SU-DHL-6 (cell line): ENCODE measurements around the gene PARPBP.

Experiments used
- H2AFZ ChIP-seq: fragments of 200-600 bp; sonication (generic); 2 replicates; pipeline ENCODE4 v1.6.1; 2014; ENCODE audit warnings: low read depth, mild to moderate bottlenecking, moderate library complexity, mixed read lengths, antibody characterized with exemption, low read length; ENCODE audit not compliant: severe bottlenecking
- H3F3A ChIP-seq: fragments of 200-600 bp; shearing (Covaris generic); 2 replicates; pipeline ENCODE4 v1.6.0; 2016; ENCODE audit warnings: antibody characterized with exemption, mild to moderate bottlenecking; ENCODE audit not compliant: insufficient read depth
- H3K27ac ChIP-seq: fragments of 200-600 bp; sonication (generic); 2 replicates; pipeline ENCODE4 v1.5.1; 2016; ENCODE audit warnings: low read depth, mild to moderate bottlenecking, low read length, moderate library complexity, mixed read lengths
- H3K27me3 ChIP-seq: fragments of 200-600 bp; sonication (generic), shearing (Covaris generic); 2 replicates; pipeline ENCODE4 v1.6.0; 2014; ENCODE audit warnings: mild to moderate bottlenecking, low read length
- H3K36me3 ChIP-seq: fragments of 200-600 bp; sonication (generic); 2 replicates; pipeline ENCODE4 v1.6.1; 2014; ENCODE audit warnings: mild to moderate bottlenecking, low read length, mixed read lengths
- H3K4me2 ChIP-seq: fragments of 300-600, 200-600 bp; shearing (Covaris generic), sonication (generic); 2 replicates; pipeline ENCODE4 v1.6.0; 2014; ENCODE audit warnings: low read length, low read depth, mild to moderate bottlenecking; ENCODE audit not compliant: poor library complexity, severe bottlenecking
- H3K4me3 ChIP-seq: fragments of 200-600 bp; sonication (generic); 2 replicates; pipeline ENCODE4 v1.5.1; 2014; ENCODE audit warnings: antibody characterized with exemption, low read length, mild to moderate bottlenecking, mixed read lengths; ENCODE audit not compliant: insufficient read depth, poor library complexity, severe bottlenecking
- H3K79me2 ChIP-seq: fragments of 200-600 bp; sonication (generic); 2 replicates; pipeline ENCODE4 v1.6.1; 2014; ENCODE audit warnings: mild to moderate bottlenecking, low read length, moderate library complexity; ENCODE audit not compliant: insufficient read depth
- H3K9ac ChIP-seq: fragments of 200-600 bp; sonication (generic); 2 replicates; pipeline ENCODE4 v1.7.0; 2014; ENCODE audit warnings: mild to moderate bottlenecking, low read length
- H3K9me2 ChIP-seq: fragments of 200-600 bp; sonication (generic); replicated peaks from 2 replicates; pipeline ENCODE4 v1.6.1; 2014; ENCODE audit warnings: low read length; ENCODE audit not compliant: insufficient read depth
- H3K9me3 ChIP-seq: fragments of 200-600 bp; sonication (generic); 2 replicates; pipeline ENCODE4 v1.6.1; 2014; ENCODE audit warnings: low read length, mixed read lengths; ENCODE audit not compliant: insufficient read depth
- H4K20me1 ChIP-seq: fragments of 200-600 bp; sonication (generic); 2 replicates; pipeline ENCODE4 v1.6.1; 2014; ENCODE audit warnings: low read depth, mild to moderate bottlenecking, antibody characterized with exemption, low read length, moderate library complexity, mixed read lengths
- CTCF ChIP-seq: fragments of 200-600 bp; sonication (generic); IDR thresholded peaks from one replicate; pipeline ENCODE4 v1.5.1; 2017; ENCODE audit warnings: antibody characterized with exemption, mild to moderate bottlenecking, low read length, moderate library complexity; ENCODE audit not compliant: insufficient read depth, poor library complexity, severe bottlenecking
- EZH2phosphoT487 ChIP-seq: fragments of 200-600 bp; sonication (generic), shearing (Covaris generic); conservative IDR thresholded peaks from 2 replicates; pipeline ENCODE4 v1.6.1; 2018; ENCODE audit warnings: mild to moderate bottlenecking, antibody characterized with exemption, low read length, moderate library complexity, mixed read lengths

The PARPBP gene

GRCh38 chr12:102201436-102202061 is 81.6 kb downstream of the PARPBP start:
- H3K4me2 ChIP-seq: no peak overlapping the region
- H3K4me3 ChIP-seq: no peak overlapping the region
- H3K27ac ChIP-seq: no peak overlapping the region
- H4K20me1 ChIP-seq: no peaks in the 10 kb centered on the region
- H3K79me2 ChIP-seq: no peaks in the 10 kb centered on the region
- no peak overlapping the region for H3K9ac ChIP-seq
- H3K36me3 ChIP-seq: peaks cover 29% of the 10 kb centered on the region
- H3F3A ChIP-seq: peaks cover 5% of the 10 kb centered on the region; the same call in 1 of the 2 replicates
- no peak overlapping the region for H2AFZ ChIP-seq
- no peaks in the 10 kb centered on the region for H3K27me3 ChIP-seq
- H3K9me3 ChIP-seq: no peaks in the 10 kb centered on the region
- no peak for TF ChIP-seq EZH2phosphoT487
- no peak for TF ChIP-seq CTCF
- H3K9me2 ChIP-seq: no peaks in the 10 kb centered on the region

GRCh38 chr12:102202556-102202955 is 82.6 kb downstream of the PARPBP start:
- no peaks in the 10 kb centered on the region for H3K27me3 ChIP-seq
- H3K9ac ChIP-seq: no peak overlapping the region
- peaks cover 4% of the 10 kb centered on the region; the same call in 1 of the 2 replicates for H3F3A ChIP-seq
- TF ChIP-seq EZH2phosphoT487: no peak
- TF ChIP-seq CTCF: no peak
- no peaks in the 10 kb centered on the region for H3K79me2 ChIP-seq
- H3K27ac ChIP-seq: no peak overlapping the region
- H4K20me1 ChIP-seq: no peaks in the 10 kb centered on the region
- H3K4me3 ChIP-seq: no peak overlapping the region
- peaks cover 24% of the 10 kb centered on the region for H3K36me3 ChIP-seq
- no peak overlapping the region for H2AFZ ChIP-seq
- H3K4me2 ChIP-seq: no peak overlapping the region
- H3K9me3 ChIP-seq: no peaks in the 10 kb centered on the region
- H3K9me2 ChIP-seq: no peaks in the 10 kb centered on the region

GRCh38 chr12:102204025-102204424 is 84.0 kb downstream of the PARPBP start:
- Histone ChIP-seq H3K4me2 (no peak overlapping the region), H2AFZ (no peak overlapping the region), H3K4me3 (no peak overlapping the region), H3K79me2 (no peaks in the 10 kb centered on the region), H3F3A (no peaks in the 10 kb centered on the region), H3K27ac (no peak overlapping the region), H3K9me2 (no peaks in the 10 kb centered on the region), H3K36me3 (peaks cover 34% of the 10 kb centered on the region), H3K9ac (no peak overlapping the region), H4K20me1 (no peaks in the 10 kb centered on the region), H3K9me3 (peaks cover 12% of the 10 kb centered on the region; the same call in 1 of the 2 replicates), H3K27me3 (no peaks in the 10 kb centered on the region)
- no peak for TF ChIP-seq EZH2phosphoT487
- no peak for TF ChIP-seq CTCF
